GDM1 (cell line): ENCODE results near the gene MDM4.
"Not testable (repeated sequence)": the region's sequence is repeated elsewhere in the genome, so short reads cannot be mapped to it uniquely, and the experiment has no call there.

Source experiments
- DNase-seq: peaks from one replicate; lab custom pipeline; 2025; lab: John Stamatoyannopoulos, UW

Gene MDM4

GRCh38 chr1:204562075-204562990, 46.1 kb downstream of the MDM4 start:
- DNase-seq: no peak

- no peak for DNase-seq
These were observed 47.1 kb downstream of the MDM4 start for GRCh38 chr1:204563307-204563706.

- DNase-seq: no peak
These were observed 47.6 kb downstream of the MDM4 start for GRCh38 chr1:204563780-204564179.

- no peak for DNase-seq
These were observed 48.6 kb downstream of the MDM4 start for GRCh38 chr1:204564835-204565234.

- peak; percentile 15 for DNase-seq
These were observed 49.7 kb downstream of the MDM4 start for GRCh38 chr1:204565617-204566582.

GRCh38 chr1:204566583-204566955, 50.4 kb downstream of the MDM4 start:
- no peak for DNase-seq

- DNase-seq: no peak
These were observed 50.9 kb downstream of the MDM4 start for GRCh38 chr1:204567071-204567470.

GRCh38 chr1:204568576-204569315, 52.5 kb downstream of the MDM4 start:
- DNase-seq: no peak

GRCh38 chr1:204569478-204569877, 53.3 kb downstream of the MDM4 start:
- DNase-seq: no peak

- DNase-seq: not testable (repeated sequence)
These were observed 53.8 kb downstream of the MDM4 start for GRCh38 chr1:204570021-204570420.

- DNase-seq: no peak
These were observed 54.9 kb downstream of the MDM4 start for GRCh38 chr1:204571128-204571527.

- no peak for DNase-seq
These were observed 55.4 kb downstream of the MDM4 start for GRCh38 chr1:204571631-204572030.

GRCh38 chr1:204572923-204573922, 57.0 kb downstream of the MDM4 start:
- no peak for DNase-seq

GRCh38 chr1:204574016-204574864, 58.0 kb downstream of the MDM4 start:
- DNase-seq: no peak

- DNase-seq: no peak
These were observed 58.6 kb downstream of the MDM4 start for GRCh38 chr1:204574865-204575163.

- no peak for DNase-seq
These were observed 59.3 kb downstream of the MDM4 start for GRCh38 chr1:204575221-204576190.

GRCh38 chr1:204576422-204576821, 60.2 kb downstream of the MDM4 start:
- no peak for DNase-seq

GRCh38 chr1:204577794-204578478, 61.7 kb downstream of the MDM4 start:
- DNase-seq: no peak
